Right atrium auricular region (tissue), 2 donors: ENCODE results near the gene WDR93. TPM values are rescaled to one million over a fixed set of nuclear protein-coding genes. Genes with fewer than 3 reads are reported as not detected.

Experiments
- DNase-seq: peaks from one replicate; pipeline ENCODE4 v3.0.0-alpha.2; 2019; ENCODE audit warnings: low spot score
- H3K27ac ChIP-seq, 2 donors: fragments of 200-600 bp; sonication (generic); 1 replicate in 1 of 2; 2 replicates in 1 of 2; pipeline ENCODE4 v1.5.1; 2016 to 2019
- H3K27me3 ChIP-seq, 2 donors: fragments of 200-600 bp; sonication (generic); one replicate each; pipeline versions ENCODE4 v1.5.1 to v1.6.0; 2017 to 2019
- H3K36me3 ChIP-seq: fragments of 200-600 bp; sonication (generic); one replicate; pipeline ENCODE4 v1.5.1; 2016
- H3K4me1 ChIP-seq, 2 donors: fragments of 200-600 bp; sonication (generic); one replicate each; pipeline versions ENCODE4 v1.5.1 to v1.6.0; 2017 to 2019
- H3K4me3 ChIP-seq, 2 donors: fragments of 200-600 bp; sonication (generic); 1 replicate in 1 of 2; 2 replicates in 1 of 2; pipeline ENCODE4 v1.5.1; 2017 to 2019; ENCODE audit warnings: mild to moderate bottlenecking in 1 of 2, moderate library complexity in 1 of 2
- H3K9me3 ChIP-seq, 2 donors: fragments of 200-600 bp; sonication (generic); one replicate each; pipeline ENCODE4 v1.5.1; 2019
- CTCF ChIP-seq, 2 donors: fragments of 200-600 bp; sonication (generic); IDR thresholded peaks; one replicate each; pipeline ENCODE4 v1.5.1; 2019; ENCODE audit warnings: antibody characterized with exemption in 2 of 2
- total RNA-seq, 2 donors: library from RNA; depleted of rRNA; stranded (reverse); fragments of >200 nt; gene quantifications; one replicate each; pipeline ENCODE4 v1.1.0, GENCODE V29; 2016

The WDR93 gene
- total RNA-seq, 2 donors from 2014 or later: 0.20 TPM; not detected in 1

GRCh38 chr15:89743011-89743410, 52.4 kb downstream of the WDR93 start:
- TF ChIP-seq CTCF (IDR thresholded peaks at IDR 0.05): no peak
- Histone ChIP-seq H3K4me1 (no peaks in the 10 kb centered on the region), H3K9me3 (no peaks in the 10 kb centered on the region), H3K4me3 (no peak overlapping the region), H3K27me3 (no peaks in the 10 kb centered on the region), H3K27ac (no peak overlapping the region), H3K36me3 (no peaks in the 10 kb centered on the region)
- no peak for DNase-seq

DNA sequence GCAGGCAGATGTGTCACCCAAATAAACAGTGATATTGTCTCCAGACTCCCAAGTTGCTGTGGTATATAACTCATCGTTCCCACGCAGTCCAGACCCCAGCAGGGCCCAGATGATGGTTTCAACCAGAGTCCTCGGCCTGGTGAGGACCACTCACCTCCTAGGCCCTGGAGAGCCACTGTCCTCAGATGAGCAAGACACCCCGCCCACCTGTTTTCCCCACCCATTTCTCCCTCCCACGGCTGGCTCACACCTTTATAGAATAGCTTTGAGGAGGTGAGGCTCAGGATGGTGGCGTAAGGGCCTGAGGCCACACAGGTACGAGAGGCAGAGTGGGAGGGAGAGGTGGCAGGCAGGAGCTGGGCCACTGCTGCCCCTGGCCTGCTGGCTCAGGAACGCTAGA, 53.0 kb downstream of the WDR93 start:
- DNase-seq: no peak
- Histone ChIP-seq H3K4me3 (no peak overlapping the region), H3K27me3 (no peaks in the 10 kb centered on the region), H3K27ac (no peak overlapping the region), H3K36me3 (no peaks in the 10 kb centered on the region), H3K4me1 (no peaks in the 10 kb centered on the region), H3K9me3 (no peaks in the 10 kb centered on the region)
- TF ChIP-seq CTCF (IDR thresholded peaks at IDR 0.05): no peak

DNA sequence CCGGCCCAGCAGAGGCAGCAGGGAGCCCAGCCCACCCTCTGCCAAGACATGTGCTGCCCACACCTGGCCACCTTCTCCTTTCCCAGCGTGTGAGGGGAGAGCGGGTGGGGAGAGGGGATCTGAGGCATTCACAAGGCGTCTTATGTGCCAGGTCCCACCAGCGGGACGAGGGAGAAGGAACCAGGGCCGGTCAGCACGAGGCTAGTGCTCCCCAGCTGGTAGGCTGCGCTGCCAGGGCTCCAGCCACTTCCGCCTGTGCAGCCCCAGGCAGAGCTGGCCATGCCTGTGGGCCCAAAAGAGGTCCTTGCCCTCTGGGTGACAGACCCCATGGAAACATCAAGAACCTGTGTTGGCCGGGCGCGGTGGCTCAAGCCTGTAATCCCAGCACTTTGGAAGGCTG, 54.5 kb downstream of the WDR93 start:
- TF ChIP-seq CTCF (IDR thresholded peaks at IDR 0.05): no peak

GRCh38 chr15:89745768-89746167, 55.2 kb downstream of the WDR93 start:
- no peaks in the 10 kb centered on the region for H3K27me3 ChIP-seq
- no peak for TF ChIP-seq CTCF (IDR thresholded peaks at IDR 0.05)
- no peak for DNase-seq
- H3K9me3 ChIP-seq: no peaks in the 10 kb centered on the region
- no peak overlapping the region for H3K27ac ChIP-seq
- H3K36me3 ChIP-seq: no peaks in the 10 kb centered on the region
- no peak overlapping the region for H3K4me3 ChIP-seq
- peaks cover 0 to 9% of the 10 kb centered on the region in 2 donors for H3K4me1 ChIP-seq

More for the DNA sequence above, 54.5 kb downstream of the WDR93 start:
- Histone ChIP-seq H3K27ac (no peak overlapping the region), H3K9me3 (no peaks in the 10 kb centered on the region), H3K27me3 (no peaks in the 10 kb centered on the region), H3K4me3 (no peak overlapping the region), H3K36me3 (no peaks in the 10 kb centered on the region), H3K4me1 (peaks cover 0 to 4% of the 10 kb centered on the region in 2 donors)
- no peak for DNase-seq

DNA sequence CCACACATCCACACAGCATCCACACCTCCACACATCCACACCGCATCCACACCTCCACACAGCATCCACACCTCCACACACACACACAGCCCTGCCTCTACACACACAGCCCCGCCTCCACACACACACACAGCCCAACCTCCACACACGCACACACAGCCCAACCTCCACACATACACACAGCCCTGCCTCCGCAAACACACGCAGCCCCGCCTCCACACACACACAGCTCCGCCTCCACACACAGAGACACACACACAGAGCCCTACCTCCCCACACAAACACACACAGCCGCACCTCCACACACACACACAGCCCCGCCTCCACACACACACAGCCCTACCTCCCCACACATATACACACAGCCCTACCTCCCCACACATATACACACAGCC, 55.8 kb downstream of the WDR93 start:
- Histone ChIP-seq H3K27me3 (no peaks in the 10 kb centered on the region), H3K36me3 (no peaks in the 10 kb centered on the region), H3K27ac (no peak overlapping the region), H3K4me3 (no peak overlapping the region), H3K9me3 (no peaks in the 10 kb centered on the region), H3K4me1 (peaks cover 0 to 13% of the 10 kb centered on the region in 2 donors)
- no peak for DNase-seq
- TF ChIP-seq CTCF (IDR thresholded peaks at IDR 0.05): no peak
